Stimulated activated CD4-positive, alpha-beta T cell treated with anti-CD3 and anti-CD28 coated beads, Interleukin-12 subunit alpha, Interleukin-12 subunit beta, amount 100 ng/mL, for 4 hours (primary cell): ENCODE measurements around the gene WDR41.
"Not testable (repeated sequence)": the region's sequence is repeated elsewhere in the genome, so short reads cannot be mapped to it uniquely, and the experiment has no call there.

Experiments
- DNase-seq: peaks from one replicate; pipeline ENCODE4 v3.0.0-alpha.2; 2020

The WDR41 gene

GRCh38 chr5:77400645-77401044 lies 91.5 kb downstream of the WDR41 start:
- DNase-seq: no peak

GRCh38 chr5:77398896-77399295 lies 93.2 kb downstream of the WDR41 start:
- no peak for DNase-seq

- no peak for DNase-seq
These were observed 93.7 kb downstream of the WDR41 start for GRCh38 chr5:77398458-77398857.

GRCh38 chr5:77397686-77398292 lies 94.3 kb downstream of the WDR41 start:
- DNase-seq: no peak

GRCh38 chr5:77396017-77396416 lies 96.1 kb downstream of the WDR41 start:
- DNase-seq: no peak

GRCh38 chr5:77394064-77394715 lies 97.9 kb downstream of the WDR41 start:
- no peak for DNase-seq

GRCh38 chr5:77391240-77391765 lies 100.8 kb downstream of the WDR41 start:
- no peak for DNase-seq

GRCh38 chr5:77390795-77391194 lies 101.3 kb downstream of the WDR41 start:
- no peak for DNase-seq

- DNase-seq: no peak
These were observed 101.9 kb downstream of the WDR41 start for GRCh38 chr5:77390221-77390620.

GRCh38 chr5:77389746-77390145 lies 102.4 kb downstream of the WDR41 start:
- DNase-seq: no peak

- not testable (repeated sequence) for DNase-seq
These were observed 105.8 kb downstream of the WDR41 start for GRCh38 chr5:77386340-77386739.

GRCh38 chr5:77383336-77383735 lies 108.8 kb downstream of the WDR41 start:
- DNase-seq: not testable (repeated sequence)
